Heart right ventricle (tissue), 16 donors: ENCODE data around the gene PTK7. TPM values are rescaled to one million over a fixed set of nuclear protein-coding genes. Genes with fewer than 3 reads are reported as not detected.
A peak's percentile ranks its signal among the peaks of the same experiment; 100 is the strongest.

ENCODE experiments used
- ATAC-seq, 8 donors: fragments of 200-7000 bp; cut with Tn5 transposase; one replicate each; pipeline ENCODE4 v1.9.1; 2020; ENCODE audit warnings: mild to moderate bottlenecking in 8 of 8, moderate library complexity in 8 of 8, moderate number of reproducible peaks in 1 of 8
- DNase-seq, 2 donors: peaks; one replicate each; pipeline ENCODE4 v3.0.0-alpha.2; 2020
- H3K27ac ChIP-seq, 10 donors: fragments of 200-600 bp; sonication (generic) in 2 of 10; one replicate each; pipeline versions ENCODE4 v1.5.0 to v1.8.0; 2020 to 2022; ENCODE audit warnings: mild to moderate bottlenecking in 3 of 10
- H3K27me3 ChIP-seq, 7 donors: fragments of 200-600 bp; one replicate each; pipeline ENCODE4 v1.8.0; 2021 to 2022; ENCODE audit warnings: mild to moderate bottlenecking in 2 of 7
- H3K36me3 ChIP-seq, 9 donors: fragments of 200-600 bp; sonication (generic) in 1 of 9; one replicate each; pipeline versions ENCODE4 v1.5.0 to v1.8.0; 2020 to 2022; ENCODE audit warnings: mild to moderate bottlenecking in 2 of 9
- H3K4me1 ChIP-seq, 9 donors: fragments of 200-600 bp; sonication (generic) in 1 of 9; one replicate each; pipeline versions ENCODE4 v1.5.0 to v1.8.0; 2020 to 2022; ENCODE audit warnings: mild to moderate bottlenecking in 4 of 9
- H3K4me3 ChIP-seq, 10 donors: fragments of 200-600 bp; sonication (generic) in 2 of 10; one replicate each; pipeline versions ENCODE4 v1.5.0 to v1.8.0; 2020 to 2022; ENCODE audit warnings: mild to moderate bottlenecking in 7 of 10, moderate library complexity in 2 of 10
- H3K9me3 ChIP-seq, 11 donors: fragments of 200-600 bp in 10 of 11; sonication (generic) in 2 of 11; one replicate each; pipeline versions ENCODE4 v1.5.0 to v1.8.0; 2013 to 2022; ENCODE audit warnings: mild to moderate bottlenecking in 2 of 11, control low read depth in 1 of 11, moderate library complexity in 1 of 11
- WGBS, 2 donors: extraction: QIAGEN DNeasy Blood & Tissue Kit; methylation state at CpG; one replicate each; pipeline ENCODE4 v1.1.7; 2013; ENCODE audit warnings: inconsistent platforms in 1 of 2; 5-methylcytosine and 5-hydroxymethylcytosine counted together
- intact Hi-C, 10 donors: fragments of 100-400 bp; cut with DNase I; formaldehyde crosslinking; loops; one replicate each; pipeline versions ENCODE4 v1.11.1 to v1.14.2; 2022
- polyA plus RNA-seq, 2 donors: library from polyadenylated mRNA; stranded (reverse); fragments of 200-250 nt; gene quantifications; one replicate each; pipeline ENCODE4 v1.2.3, GENCODE V29; 2013
- total RNA-seq, 10 donors: library from RNA; stranded (reverse); fragmentation: NEBNext Ultra II Directional in 3 of 10; extraction: Animal tissue kit (Norgen Biotek cat#: 25700) in 3 of 10; gene quantifications; one replicate each; pipeline versions ENCODE4 v1.2.1 to v1.2.4, GENCODE V29; 2021 to 2023
- TF ChIP-seq, protein P1 (sequence below), 9 donors: fragments of 200-600 bp; sonication (generic) in 2 of 9; IDR thresholded peaks; one replicate each; pipeline versions ENCODE4 v1.5.0 to v1.8.0; 2021 to 2022; ENCODE audit warnings: antibody characterized with exemption in 9 of 9, mild to moderate bottlenecking in 5 of 9, moderate library complexity in 1 of 9
- donor health status: Arrhythmogenic right ventricular cardiomyopathy.
- donor health status: ischemic (EF 13 %, LVEDD 7.1; RV severe dilation, severe dysfunction).
- donor health status: healthy with polysubstance abuse.
- donor health status: DM: no; HTN: yes; CAD: no.
- donor health status: DM: no; HTN: no; CAD: no.
- donor health status: ischemic (EF 25% LVEDD 6.9; RV normal size, moderate dysfunction).
- donor health status: ischemic (EF 25% LVEDD 5.7; RV mildly dilated, moderate dysfunction).
- donor health status: healthy.
- donor health status: DM: yes; HTN: yes; CAD: no.
- donor health status: Ischemic cardiomyopathy.
- donor health status: ischemic (EF 35%, LVEDD 5.7; RV mildly dilated, moderate dysfunction).
- donor health status: nonischemic (EF 11% LVEDD 7.7; RV severe dilation, severe dysfunction).
- donor health status: DM: yes; HTN: yes; CAD: no.
- donor health status: PGD.
- donor health status: ischemic (EF 29% LVEDD 5.4; RV normal size, mild dysfunction).
- donor health status: nonischemic (EF 23%, LVEDD 6.1; RV moderate dilation, normal function).

PTK7 gene
- total and polyA plus RNA-seq, 12 donors, result 0.80 to 6.3 (median 2.2) TPM

DNA sequence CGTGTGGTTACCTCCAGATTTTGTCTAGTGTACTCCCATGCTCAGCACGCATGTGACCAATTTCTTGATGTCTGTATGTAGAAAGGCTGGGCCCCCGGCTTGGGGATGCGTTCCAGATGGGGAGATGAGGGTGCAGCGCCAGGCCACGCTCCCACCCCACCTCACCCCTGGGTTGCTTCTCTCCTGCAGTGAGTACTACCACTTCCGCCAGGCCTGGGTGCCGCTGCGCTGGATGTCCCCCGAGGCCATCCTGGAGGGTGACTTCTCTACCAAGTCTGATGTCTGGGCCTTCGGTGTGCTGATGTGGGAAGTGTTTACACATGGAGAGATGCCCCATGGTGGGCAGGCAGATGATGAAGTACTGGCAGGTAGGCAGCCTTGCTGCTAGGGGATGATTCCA, 83.5 kb downstream of the PTK7 start:
- ATAC-seq (peak in 1 of 8 donors; percentile 44), DNase-seq (no peak)
- Histone ChIP-seq H3K4me1 (no peaks in the 10 kb centered on the region), H3K9me3 (no peaks in the 10 kb centered on the region), H3K4me3 (no peak overlapping the region), H3K36me3 (peaks cover 0 to 4% (median 0%) of the 10 kb centered on the region in 9 donors), H3K27me3 (no peaks in the 10 kb centered on the region), H3K27ac (no peak overlapping the region)
- WGBS, 2 donors, result 95 to 97% methylated on average over 11 of the region's 11 CpGs
- intact Hi-C loops, result no loop called here
- TF ChIP-seq, protein P1, sequence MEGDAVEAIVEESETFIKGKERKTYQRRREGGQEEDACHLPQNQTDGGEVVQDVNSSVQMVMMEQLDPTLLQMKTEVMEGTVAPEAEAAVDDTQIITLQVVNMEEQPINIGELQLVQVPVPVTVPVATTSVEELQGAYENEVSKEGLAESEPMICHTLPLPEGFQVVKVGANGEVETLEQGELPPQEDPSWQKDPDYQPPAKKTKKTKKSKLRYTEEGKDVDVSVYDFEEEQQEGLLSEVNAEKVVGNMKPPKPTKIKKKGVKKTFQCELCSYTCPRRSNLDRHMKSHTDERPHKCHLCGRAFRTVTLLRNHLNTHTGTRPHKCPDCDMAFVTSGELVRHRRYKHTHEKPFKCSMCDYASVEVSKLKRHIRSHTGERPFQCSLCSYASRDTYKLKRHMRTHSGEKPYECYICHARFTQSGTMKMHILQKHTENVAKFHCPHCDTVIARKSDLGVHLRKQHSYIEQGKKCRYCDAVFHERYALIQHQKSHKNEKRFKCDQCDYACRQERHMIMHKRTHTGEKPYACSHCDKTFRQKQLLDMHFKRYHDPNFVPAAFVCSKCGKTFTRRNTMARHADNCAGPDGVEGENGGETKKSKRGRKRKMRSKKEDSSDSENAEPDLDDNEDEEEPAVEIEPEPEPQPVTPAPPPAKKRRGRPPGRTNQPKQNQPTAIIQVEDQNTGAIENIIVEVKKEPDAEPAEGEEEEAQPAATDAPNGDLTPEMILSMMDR (IDR thresholded peaks at IDR 0.05), result no peak

DNA sequence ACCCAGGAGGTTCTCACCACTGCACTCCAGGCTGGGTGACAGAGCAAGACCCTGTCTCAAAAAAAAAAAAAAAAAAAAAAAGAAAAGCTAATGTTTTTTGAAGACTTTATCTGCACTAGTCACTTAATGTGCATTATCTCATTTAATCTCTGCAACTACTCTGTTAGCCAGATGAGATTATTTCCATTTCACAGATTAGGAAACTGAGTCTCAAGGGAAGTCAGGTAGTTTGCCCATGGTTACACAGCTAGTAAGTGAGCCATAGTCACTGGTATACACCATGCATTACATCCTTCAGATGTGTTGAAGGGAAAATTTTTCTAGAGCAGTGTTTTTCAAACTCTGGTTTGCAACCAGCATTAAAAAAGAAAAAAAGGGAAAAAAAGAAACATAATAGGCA, 87.8 kb downstream of the PTK7 start:
- Histone ChIP-seq H3K27ac (no peak overlapping the region), H3K9me3 (no peaks in the 10 kb centered on the region), H3K27me3 (no peaks in the 10 kb centered on the region), H3K36me3 (peaks cover 0 to 4% (median 0%) of the 10 kb centered on the region in 9 donors), H3K4me3 (no peak overlapping the region), H3K4me1 (no peaks in the 10 kb centered on the region)
- TF ChIP-seq, protein P1 (IDR thresholded peaks at IDR 0.05), result no peak
- ATAC-seq (no peak), DNase-seq (no peak)
- intact Hi-C loops, result no loop called here

DNA sequence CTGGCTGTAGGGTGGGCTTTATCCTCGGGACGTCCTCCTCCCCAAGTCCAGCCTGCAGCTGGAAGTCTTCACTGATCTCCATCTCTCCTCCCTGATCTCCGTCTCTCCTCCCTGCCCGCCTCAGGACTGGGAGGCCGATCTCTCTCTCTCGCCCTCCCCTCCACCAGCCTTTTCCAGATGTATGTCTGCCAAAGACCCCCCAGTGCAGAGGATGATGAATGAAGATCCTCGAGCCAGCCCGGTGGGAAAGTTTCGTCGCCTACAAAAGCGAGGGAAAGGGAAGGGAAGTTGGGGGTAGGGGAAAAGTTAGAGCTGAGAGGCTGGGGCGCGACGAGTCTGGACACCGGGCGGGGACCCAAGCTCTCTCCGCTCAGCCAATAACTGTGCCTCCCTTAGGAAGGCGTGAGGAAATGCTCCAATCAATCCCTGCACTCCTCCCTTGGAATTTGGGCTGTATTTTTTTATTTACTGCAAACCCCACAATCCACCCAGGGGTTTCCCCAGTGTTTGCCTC, 94.4 kb downstream of the PTK7 start:
- H3K9me3 ChIP-seq, result no peaks in the 10 kb centered on the region
- H3K4me1 ChIP-seq, result peaks cover 19 to 37% (median 31%) of the 10 kb centered on the region in 9 donors
- WGBS, 2 donors, result 0% methylated on average over 18 of the region's 18 CpGs
- peak overlapping the region; percentile 7 to 99 (median 97) for H3K4me3 ChIP-seq
- DNase-seq (peak; percentile 75 to 80), ATAC-seq (peak; percentile 49 to 67 (median 60))
- H3K36me3 ChIP-seq, result peaks cover 0 to 7% (median 3%) of the 10 kb centered on the region in 9 donors
- no peaks in the 10 kb centered on the region for H3K27me3 ChIP-seq
- TF ChIP-seq, protein P1 (IDR thresholded peaks at IDR 0.05), result no peak
- intact Hi-C loops, result loop anchor here in 3 of 10 donors (2.0 to 5.0 kb wide), 4 partner anchors 156 to 428 kb away; partner anchors contain the start of genes KLHDC3 (in 2 of the 3), MEA1 (in 1 of the 3) and ZNF318 (in 1 of the 3)
- H3K27ac ChIP-seq, result peak overlapping the region; percentile 66 to 99 (median 98)

DNA sequence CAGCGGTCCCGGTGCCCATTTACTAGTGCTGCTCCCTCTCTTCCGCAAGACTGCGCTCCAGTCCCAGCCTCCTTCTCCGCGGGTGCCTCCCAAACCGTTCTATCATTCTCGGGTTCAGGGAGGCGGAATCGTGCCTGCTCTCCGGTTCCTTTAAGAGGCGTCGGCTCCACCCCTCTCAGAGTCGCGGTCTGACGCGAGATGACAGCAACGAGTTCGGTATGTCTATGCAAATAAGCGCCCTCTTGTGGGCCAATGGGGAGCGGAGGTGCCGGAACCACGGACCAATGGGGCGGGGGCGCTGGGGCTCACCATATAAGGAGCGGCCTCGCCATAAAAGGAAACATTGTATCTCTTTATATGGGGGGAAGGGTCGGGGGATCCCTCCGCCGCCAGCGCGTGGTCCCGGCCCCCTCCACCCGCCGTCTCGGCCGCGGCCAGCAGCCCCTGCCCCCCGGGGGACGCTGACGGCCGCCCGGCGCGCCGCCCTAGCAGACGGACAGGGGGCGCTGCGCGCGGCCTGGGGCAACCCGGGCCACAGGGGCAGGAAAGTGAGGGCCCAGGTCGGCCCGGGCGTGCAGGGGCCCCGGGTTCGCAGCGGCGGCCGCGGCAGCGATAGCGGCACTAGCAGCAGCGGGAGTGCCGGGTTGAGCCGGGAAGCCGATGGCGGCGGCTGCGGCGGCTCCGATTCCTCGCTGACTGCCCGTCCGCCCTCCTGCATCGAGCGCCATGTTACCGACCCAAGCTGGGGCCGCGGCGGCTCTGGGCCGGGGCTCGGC, 95.0 kb downstream of the PTK7 start, which contains the start of gene SRF:
Gene SRF, plus strand, starts transcription at position 339 of the 776 bp plus-strand sequence. Its CDS starts 388 bp downstream, at position 727.
- TF ChIP-seq, protein P1 (IDR thresholded peaks at IDR 0.05), result peak; percentile 56 to 89 (median 71)
- Histone ChIP-seq H3K36me3 (peaks cover 0 to 14% (median 9%) of the 10 kb centered on the region in 9 donors), H3K9me3 (no peaks in the 10 kb centered on the region), H3K27ac (peak within 1 kb of the TSS; percentile 97 to 99 (median 98)), H3K4me3 (peak within 1 kb of the TSS; percentile 88 to 99 (median 97)), H3K27me3 (no peaks in the 10 kb centered on the region), H3K4me1 (peaks cover 19 to 44% (median 33%) of the 10 kb centered on the region in 9 donors)
- DNase-seq, result peak; percentile 98 to 100
- peak; percentile 75 to 89 (median 84) for ATAC-seq
- intact Hi-C loops, result loop anchor here in 3 of 10 donors (2.0 to 5.0 kb wide), 4 partner anchors 156 to 429 kb away; partner anchors contain the start of genes KLHDC3 (in 2 of the 3), MEA1 (in 1 of the 3) and ZNF318 (in 1 of the 3)
- 0% methylated on average over 76 to 83 of the region's 83 CpGs for WGBS, 2 donors
